ENCODE data around the gene SRRM3. TPM values are rescaled to one million over a fixed set of nuclear protein-coding genes. Genes with fewer than 3 reads are reported as not detected.

The SRRM3 gene
- total and polyA plus RNA-seq, 11 donors = 1.6 to 28.5 (median 6.5) TPM

DNA sequence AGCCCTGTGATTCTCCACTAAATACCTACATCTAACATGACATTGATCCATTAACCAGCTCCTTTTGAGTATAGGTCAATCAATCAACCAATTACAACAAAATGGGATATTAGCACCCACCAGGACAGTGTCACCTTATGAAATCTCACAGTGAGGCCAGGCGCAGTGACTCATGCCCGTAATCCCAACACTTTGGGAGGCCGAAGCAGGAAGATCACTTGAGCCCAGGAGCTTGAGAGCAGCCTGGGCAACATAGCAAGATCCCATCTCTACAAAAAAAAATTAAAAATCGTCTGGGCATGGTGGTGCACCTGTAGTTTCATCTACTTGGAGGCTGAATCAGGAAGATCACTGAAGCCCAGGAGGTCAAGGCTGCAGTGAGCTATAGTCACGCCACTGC, 28.5 kb downstream of the SRRM3 start:
- Histone ChIP-seq H3K27me3 (peaks cover 7 to 73% (median 26%) of the 10 kb centered on the region in 9 donors), H3K4me1 (peaks cover 0 to 6% (median 0%) of the 10 kb centered on the region in 12 donors), H3K4me3 (no peak overlapping the region), H3K36me3 (no peaks in the 10 kb centered on the region), H3K27ac (no peak overlapping the region), H3K9me3 (no peaks in the 10 kb centered on the region)
- DNase-seq (no peak), ATAC-seq (no peak)
- WGBS, 4 donors = 74 to 86% (median 82%) methylated on average over 5 of the region's 5 CpGs
- intact Hi-C loops (cut with DNase I) = no loop called here
- TF ChIP-seq, protein P1, sequence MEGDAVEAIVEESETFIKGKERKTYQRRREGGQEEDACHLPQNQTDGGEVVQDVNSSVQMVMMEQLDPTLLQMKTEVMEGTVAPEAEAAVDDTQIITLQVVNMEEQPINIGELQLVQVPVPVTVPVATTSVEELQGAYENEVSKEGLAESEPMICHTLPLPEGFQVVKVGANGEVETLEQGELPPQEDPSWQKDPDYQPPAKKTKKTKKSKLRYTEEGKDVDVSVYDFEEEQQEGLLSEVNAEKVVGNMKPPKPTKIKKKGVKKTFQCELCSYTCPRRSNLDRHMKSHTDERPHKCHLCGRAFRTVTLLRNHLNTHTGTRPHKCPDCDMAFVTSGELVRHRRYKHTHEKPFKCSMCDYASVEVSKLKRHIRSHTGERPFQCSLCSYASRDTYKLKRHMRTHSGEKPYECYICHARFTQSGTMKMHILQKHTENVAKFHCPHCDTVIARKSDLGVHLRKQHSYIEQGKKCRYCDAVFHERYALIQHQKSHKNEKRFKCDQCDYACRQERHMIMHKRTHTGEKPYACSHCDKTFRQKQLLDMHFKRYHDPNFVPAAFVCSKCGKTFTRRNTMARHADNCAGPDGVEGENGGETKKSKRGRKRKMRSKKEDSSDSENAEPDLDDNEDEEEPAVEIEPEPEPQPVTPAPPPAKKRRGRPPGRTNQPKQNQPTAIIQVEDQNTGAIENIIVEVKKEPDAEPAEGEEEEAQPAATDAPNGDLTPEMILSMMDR (IDR thresholded peaks at IDR 0.05) = no peak
- no peak for TF ChIP-seq POLR2A (IDR thresholded peaks at IDR 0.05)

- no peaks in the 10 kb centered on the region for H3K9me3 ChIP-seq
- peaks cover 7 to 74% (median 26%) of the 10 kb centered on the region in 9 donors for H3K27me3 ChIP-seq
- no peaks in the 10 kb centered on the region for H3K36me3 ChIP-seq
- no peak for ATAC-seq
- 59 to 67% (median 66%) methylated on average over 6 of the region's 6 CpGs for WGBS, 4 donors
- H3K27ac ChIP-seq = no peak overlapping the region
- intact Hi-C loops (cut with DNase I) = no loop called here
- H3K4me3 ChIP-seq = no peak overlapping the region
- no peak for DNase-seq
- TF ChIP-seq POLR2A (IDR thresholded peaks at IDR 0.05) = no peak
- TF ChIP-seq, protein P1 (IDR thresholded peaks at IDR 0.05) = no peak
- peaks cover 0 to 7% (median 0%) of the 10 kb centered on the region in 12 donors for H3K4me1 ChIP-seq
Observed at GRCh38 chr7:76231071-76231470, 29.4 kb downstream of the SRRM3 start.

- H3K9me3 ChIP-seq = no peaks in the 10 kb centered on the region
- no peaks in the 10 kb centered on the region for H3K36me3 ChIP-seq
- WGBS, 4 donors = 36 to 44% (median 40%) methylated on average over 9 of the region's 9 CpGs
- intact Hi-C loops (cut with DNase I) = no loop called here
- H3K27ac ChIP-seq = no peak overlapping the region
- peaks cover 7 to 75% (median 30%) of the 10 kb centered on the region in 9 donors for H3K27me3 ChIP-seq
- H3K4me1 ChIP-seq = peaks cover 0 to 7% (median 0%) of the 10 kb centered on the region in 12 donors
- no peak for TF ChIP-seq POLR2A (IDR thresholded peaks at IDR 0.05)
- ATAC-seq (no peak), DNase-seq (no peak)
- H3K4me3 ChIP-seq = no peak overlapping the region
Observed at GRCh38 chr7:76231583-76231982, 29.9 kb downstream of the SRRM3 start.

DNA sequence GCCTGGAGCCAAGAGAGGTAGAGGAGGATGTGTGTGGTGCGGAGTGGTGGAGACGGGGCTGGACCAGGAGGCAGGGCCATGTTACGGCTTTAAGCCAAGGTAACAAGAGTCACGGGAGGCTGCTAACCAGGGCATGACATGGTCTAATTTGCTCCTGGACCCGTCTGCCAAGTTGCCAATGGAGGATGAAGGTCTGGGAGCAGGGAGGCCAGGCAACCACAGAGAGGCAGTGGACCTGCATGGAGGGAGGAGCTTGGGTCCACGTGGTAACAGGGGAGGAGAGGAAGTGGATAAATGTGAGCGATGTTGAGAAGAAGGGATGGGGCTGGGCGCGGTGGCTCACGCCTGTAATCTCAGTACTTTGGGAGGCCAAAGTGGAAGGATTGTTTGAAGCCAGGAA, 31.0 kb downstream of the SRRM3 start:
- DNase-seq (no peak), ATAC-seq (no peak)
- WGBS, 4 donors = 70 to 74% (median 71%) methylated on average over 10 of the region's 10 CpGs
- peaks cover 0 to 7% (median 0%) of the 10 kb centered on the region in 12 donors for H3K4me1 ChIP-seq
- H3K27me3 ChIP-seq = peaks cover 7 to 75% (median 37%) of the 10 kb centered on the region in 9 donors
- no peak overlapping the region for H3K4me3 ChIP-seq
- intact Hi-C loops (cut with DNase I) = no loop called here
- H3K36me3 ChIP-seq = no peaks in the 10 kb centered on the region
- no peak overlapping the region for H3K27ac ChIP-seq
- no peak for TF ChIP-seq POLR2A (IDR thresholded peaks at IDR 0.05)
- TF ChIP-seq, protein P1 (IDR thresholded peaks at IDR 0.05) = no peak
- H3K9me3 ChIP-seq = no peaks in the 10 kb centered on the region

All from heart left ventricle (tissue), 16 donors.